ENCODE measurements around the gene AHNAK2.

Gene AHNAK2

DNA sequence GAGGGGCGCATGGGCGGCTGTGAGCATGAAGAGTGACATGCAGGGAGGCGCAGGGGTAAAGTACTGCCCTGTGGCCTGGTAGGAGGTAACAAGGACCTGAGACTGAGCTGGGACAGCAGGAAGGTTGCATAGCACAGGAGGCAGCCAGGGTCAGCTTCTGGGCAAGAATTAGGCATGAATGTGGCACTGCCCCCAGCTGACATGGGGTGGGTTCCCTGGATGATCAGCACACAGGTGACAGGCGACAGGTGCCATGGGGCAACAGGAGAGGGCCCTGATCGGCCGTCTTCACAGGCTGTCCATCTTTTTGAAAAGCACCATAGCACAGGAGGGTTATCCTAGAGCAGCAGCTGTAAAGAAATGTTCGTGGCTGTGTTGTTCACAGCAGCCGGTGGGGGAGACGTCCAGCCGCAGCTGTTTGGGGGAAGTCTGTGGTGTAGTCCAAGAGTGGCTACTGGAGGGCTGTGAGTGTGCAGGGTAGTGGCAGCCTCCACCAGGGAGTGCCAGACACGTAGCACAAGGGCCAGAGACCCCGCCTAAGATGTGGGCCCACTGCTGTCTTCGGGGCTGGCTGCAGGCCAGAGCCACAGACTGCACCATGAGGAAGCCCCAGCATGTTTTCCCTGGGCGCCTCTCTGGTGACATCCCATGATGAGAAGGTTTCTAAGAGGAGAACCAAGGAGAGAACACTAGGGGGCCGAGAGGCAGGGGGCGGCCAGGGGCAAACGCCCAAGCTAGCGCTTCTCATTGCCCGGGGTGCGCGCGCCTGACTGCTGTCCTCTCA, 15.8 kb upstream of the AHNAK2 start:
- CTCF ChIA-PET = interaction anchor here (0.6 to 1.0 kb wide), 4 partner anchors 25 to 358 kb away, joined by 3 to 5 read pairs (median 4); no protein-coding TSS in a partner anchor
- Histone ChIP-seq H3K36me3 (ENCODE audit: control insufficient read depth in 2 of 2, insufficient read depth in 1 of 2, low read length in 2 of 2) (peaks cover 5 to 47% of the 10 kb centered on the region in 2 experiments; a peak in 2 of 3 replicates), H3K27ac (ENCODE audit: extremely low read depth, low read depth, low read length) (no peak overlapping the region), H3K4me3 (ENCODE audit: low read depth, low read length) (no peak overlapping the region), H3K4me1 (ENCODE audit: control insufficient read depth, insufficient read depth, low read length) (no peaks in the 10 kb centered on the region), H3K9me3 (ENCODE audit: control insufficient read depth, insufficient read depth, low read depth, low read length) (no peaks in the 10 kb centered on the region)
- peak; percentile 97 for TF ChIP-seq SCRT1 (tag by site-specific recombination; IDR thresholded peaks at IDR 0.05; ENCODE audit: borderline replicate concordance)
- peak; percentile 85 for TF ChIP-seq ZIC2 (tag by site-specific recombination; IDR thresholded peaks at IDR 0.05)
- TF ChIP-seq, protein P1, sequence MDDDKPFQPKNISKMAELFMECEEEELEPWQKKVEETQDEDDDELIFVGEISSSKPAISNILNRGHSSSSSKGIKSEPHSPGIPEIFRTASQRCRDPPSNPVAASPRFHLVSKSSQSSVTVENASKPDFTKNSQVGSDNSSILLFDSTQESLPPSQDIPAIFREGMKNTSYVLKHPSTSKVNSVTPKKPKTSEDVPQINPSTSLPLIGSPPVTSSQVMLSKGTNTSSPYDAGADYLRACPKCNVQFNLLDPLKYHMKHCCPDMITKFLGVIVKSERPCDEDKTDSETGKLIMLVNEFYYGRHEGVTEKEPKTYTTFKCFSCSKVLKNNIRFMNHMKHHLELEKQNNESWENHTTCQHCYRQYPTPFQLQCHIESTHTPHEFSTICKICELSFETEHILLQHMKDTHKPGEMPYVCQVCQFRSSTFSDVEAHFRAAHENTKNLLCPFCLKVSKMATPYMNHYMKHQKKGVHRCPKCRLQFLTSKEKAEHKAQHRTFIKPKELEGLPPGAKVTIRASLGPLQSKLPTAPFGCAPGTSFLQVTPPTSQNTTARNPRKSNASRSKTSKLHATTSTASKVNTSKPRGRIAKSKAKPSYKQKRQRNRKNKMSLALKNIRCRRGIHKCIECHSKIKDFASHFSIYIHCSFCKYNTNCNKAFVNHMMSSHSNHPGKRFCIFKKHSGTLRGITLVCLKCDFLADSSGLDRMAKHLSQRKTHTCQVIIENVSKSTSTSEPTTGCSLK (tag by site-specific recombination; IDR thresholded peaks at IDR 0.05) = no peak
- TF ChIP-seq SCRT2 (tag by site-specific recombination; IDR thresholded peaks at IDR 0.05) = peak; percentile 97
- TF ChIP-seq GLI2 (tag by site-specific recombination; IDR thresholded peaks at IDR 0.05; ENCODE audit: borderline replicate concordance, low read depth) = no peak
- no peak for TF ChIP-seq ZNF670 (tag by site-specific recombination; IDR thresholded peaks at IDR 0.05; ENCODE audit: low read depth)
- no peak for TF ChIP-seq ZNF501 (tag by site-specific recombination; IDR thresholded peaks at IDR 0.05)
- TF ChIP-seq ZNF549 (tag by site-specific recombination; IDR thresholded peaks at IDR 0.05) = no peak
- TF ChIP-seq, protein P2, sequence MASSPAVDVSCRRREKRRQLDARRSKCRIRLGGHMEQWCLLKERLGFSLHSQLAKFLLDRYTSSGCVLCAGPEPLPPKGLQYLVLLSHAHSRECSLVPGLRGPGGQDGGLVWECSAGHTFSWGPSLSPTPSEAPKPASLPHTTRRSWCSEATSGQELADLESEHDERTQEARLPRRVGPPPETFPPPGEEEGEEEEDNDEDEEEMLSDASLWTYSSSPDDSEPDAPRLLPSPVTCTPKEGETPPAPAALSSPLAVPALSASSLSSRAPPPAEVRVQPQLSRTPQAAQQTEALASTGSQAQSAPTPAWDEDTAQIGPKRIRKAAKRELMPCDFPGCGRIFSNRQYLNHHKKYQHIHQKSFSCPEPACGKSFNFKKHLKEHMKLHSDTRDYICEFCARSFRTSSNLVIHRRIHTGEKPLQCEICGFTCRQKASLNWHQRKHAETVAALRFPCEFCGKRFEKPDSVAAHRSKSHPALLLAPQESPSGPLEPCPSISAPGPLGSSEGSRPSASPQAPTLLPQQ (tag by site-specific recombination; IDR thresholded peaks at IDR 0.05) = peak; percentile 82
- POLR2A ChIA-PET = no interaction called here

DNA sequence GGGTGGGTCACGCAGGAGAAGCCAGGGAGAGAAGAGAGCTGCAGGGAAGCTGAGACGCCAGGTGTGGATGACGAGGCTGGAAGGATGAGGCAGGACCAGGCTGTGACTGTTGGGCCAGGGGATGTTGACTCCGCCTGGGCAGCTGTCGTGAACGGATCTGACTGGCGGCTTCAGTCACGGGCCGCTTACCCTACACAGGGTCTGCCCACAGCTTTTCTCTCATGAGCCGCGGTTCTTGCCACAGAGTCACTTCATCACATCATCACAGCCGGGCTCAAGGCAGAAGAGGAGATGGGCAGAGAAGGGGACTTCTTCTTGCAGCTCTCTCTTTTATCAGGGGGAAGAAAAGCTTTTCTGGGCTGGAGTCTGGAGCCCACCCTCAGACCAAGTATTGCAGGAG, 15.1 kb upstream of the AHNAK2 start:
- no peaks in the 10 kb centered on the region for H3K4me1 ChIP-seq (ENCODE audit: control insufficient read depth, insufficient read depth, low read length)
- H3K27ac ChIP-seq (ENCODE audit: extremely low read depth, low read depth, low read length) = no peak overlapping the region
- POLR2A ChIA-PET = no interaction called here
- H3K9me3 ChIP-seq (ENCODE audit: control insufficient read depth, insufficient read depth, low read depth, low read length) = no peaks in the 10 kb centered on the region
- H3K4me3 ChIP-seq (ENCODE audit: low read depth, low read length) = no peak overlapping the region
- peaks cover 5 to 49% of the 10 kb centered on the region in 2 experiments; a peak in 2 of 3 replicates for H3K36me3 ChIP-seq (ENCODE audit: control insufficient read depth in 2 of 2, insufficient read depth in 1 of 2, low read length in 2 of 2)
- CTCF ChIA-PET = interaction anchor here (1.0 kb wide), 1 partner anchor 26 kb away, joined by 3 read pairs; no protein-coding TSS in a partner anchor
- TF ChIP-seq, protein P3, sequence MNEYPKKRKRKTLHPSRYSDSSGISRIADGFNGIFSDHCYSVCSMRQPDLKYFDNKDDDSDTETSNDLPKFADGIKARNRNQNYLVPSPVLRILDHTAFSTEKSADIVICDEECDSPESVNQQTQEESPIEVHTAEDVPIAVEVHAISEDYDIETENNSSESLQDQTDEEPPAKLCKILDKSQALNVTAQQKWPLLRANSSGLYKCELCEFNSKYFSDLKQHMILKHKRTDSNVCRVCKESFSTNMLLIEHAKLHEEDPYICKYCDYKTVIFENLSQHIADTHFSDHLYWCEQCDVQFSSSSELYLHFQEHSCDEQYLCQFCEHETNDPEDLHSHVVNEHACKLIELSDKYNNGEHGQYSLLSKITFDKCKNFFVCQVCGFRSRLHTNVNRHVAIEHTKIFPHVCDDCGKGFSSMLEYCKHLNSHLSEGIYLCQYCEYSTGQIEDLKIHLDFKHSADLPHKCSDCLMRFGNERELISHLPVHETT (tag by site-specific recombination; IDR thresholded peaks at IDR 0.05) = no peak
- no peak for TF ChIP-seq YY1 (tag by site-specific recombination; IDR thresholded peaks at IDR 0.05)
- TF ChIP-seq ZNF473 (tag by site-specific recombination; IDR thresholded peaks at IDR 0.05) = no peak
- TF ChIP-seq ZNF670 (tag by site-specific recombination; IDR thresholded peaks at IDR 0.05; ENCODE audit: low read depth) = no peak
- no peak for TF ChIP-seq SCRT2 (tag by site-specific recombination; IDR thresholded peaks at IDR 0.05)
- TF ChIP-seq KLF7 (tag by site-specific recombination; IDR thresholded peaks at IDR 0.05; ENCODE audit: borderline replicate concordance) = no peak
- TF ChIP-seq ZSCAN16 (tag by site-specific recombination; IDR thresholded peaks at IDR 0.05) = no peak
- no peak for TF ChIP-seq TCF7L2 (IDR thresholded peaks at IDR 0.05; ENCODE audit: borderline replicate concordance, low read depth, low read length)
- TF ChIP-seq, protein P4, sequence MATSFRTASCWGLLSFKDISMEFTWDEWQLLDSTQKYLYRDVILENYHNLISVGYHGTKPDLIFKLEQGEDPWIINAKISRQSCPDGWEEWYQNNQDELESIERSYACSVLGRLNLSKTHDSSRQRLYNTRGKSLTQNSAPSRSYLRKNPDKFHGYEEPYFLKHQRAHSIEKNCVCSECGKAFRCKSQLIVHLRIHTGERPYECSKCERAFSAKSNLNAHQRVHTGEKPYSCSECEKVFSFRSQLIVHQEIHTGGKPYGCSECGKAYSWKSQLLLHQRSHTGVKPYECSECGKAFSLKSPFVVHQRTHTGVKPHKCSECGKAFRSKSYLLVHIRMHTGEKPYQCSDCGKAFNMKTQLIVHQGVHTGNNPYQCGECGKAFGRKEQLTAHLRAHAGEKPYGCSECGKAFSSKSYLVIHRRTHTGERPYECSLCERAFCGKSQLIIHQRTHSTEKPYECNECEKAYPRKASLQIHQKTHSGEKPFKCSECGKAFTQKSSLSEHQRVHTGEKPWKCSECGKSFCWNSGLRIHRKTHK (tag by site-specific recombination; IDR thresholded peaks at IDR 0.05) = no peak
- TF ChIP-seq, protein P5, sequence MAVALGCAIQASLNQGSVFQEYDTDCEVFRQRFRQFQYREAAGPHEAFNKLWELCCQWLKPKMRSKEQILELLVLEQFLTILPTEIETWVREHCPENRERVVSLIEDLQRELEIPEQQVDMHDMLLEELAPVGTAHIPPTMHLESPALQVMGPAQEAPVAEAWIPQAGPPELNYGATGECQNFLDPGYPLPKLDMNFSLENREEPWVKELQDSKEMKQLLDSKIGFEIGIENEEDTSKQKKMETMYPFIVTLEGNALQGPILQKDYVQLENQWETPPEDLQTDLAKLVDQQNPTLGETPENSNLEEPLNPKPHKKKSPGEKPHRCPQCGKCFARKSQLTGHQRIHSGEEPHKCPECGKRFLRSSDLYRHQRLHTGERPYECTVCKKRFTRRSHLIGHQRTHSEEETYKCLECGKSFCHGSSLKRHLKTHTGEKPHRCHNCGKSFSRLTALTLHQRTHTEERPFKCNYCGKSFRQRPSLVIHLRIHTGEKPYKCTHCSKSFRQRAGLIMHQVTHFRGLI (tag by site-specific recombination; IDR thresholded peaks at IDR 0.05) = no peak
- TF ChIP-seq ZNF274 (IDR thresholded peaks at IDR 0.05; ENCODE audit: low read length) = no peak
- TF ChIP-seq ZNF274 (tag by site-specific recombination; IDR thresholded peaks at IDR 0.05; ENCODE audit: borderline replicate concordance) = no peak
- TF ChIP-seq ZNF311 (tag by site-specific recombination; IDR thresholded peaks at IDR 0.05; ENCODE audit: borderline replicate concordance) = no peak
- no peak for TF ChIP-seq ZNF391 (tag by site-specific recombination; IDR thresholded peaks at IDR 0.05; ENCODE audit: borderline replicate concordance, low read depth)
- no peak for TF ChIP-seq ZNF138 (tag by site-specific recombination; IDR thresholded peaks at IDR 0.05; ENCODE audit: borderline replicate concordance)

Measured in HEK293 (cell line).